ENCODE measurements around the gene RANBP1. TPM values are rescaled to one million over a fixed set of nuclear protein-coding genes. Genes with fewer than 3 reads are reported as not detected.

The RANBP1 gene
- total and polyA plus RNA-seq, 2 of the 4 experiments (the other 2 are of a cell fraction), result 173 to 376 TPM

GRCh38 chr22:20083891-20084546, 31.9 kb upstream of the RANBP1 start:
- Histone ChIP-seq H4K20me1 (ENCODE audit: insufficient read depth, low read length) (peaks cover 70% of the 10 kb centered on the region), H3K9me3 (ENCODE audit: control insufficient read depth, insufficient read depth, low read length) (no peaks in the 10 kb centered on the region), H4K8ac (ENCODE audit: low read depth in 2 of 2, low read length in 2 of 2) (no peak overlapping the region), H3K4me1 (ENCODE audit: control insufficient read depth, insufficient read depth, low read length) (peaks cover 19% of the 10 kb centered on the region), H2AK5ac (ENCODE audit: low read depth, low read length) (no peak overlapping the region), H3K9me1 (ENCODE audit: insufficient read depth, low read length) (peaks cover 31% of the 10 kb centered on the region), H3K27ac (ENCODE audit: insufficient read depth, low read length) (no peak overlapping the region), H3K4me2 (ENCODE audit: low read depth, low read length) (no peak overlapping the region), H3K14ac (replicated peaks; ENCODE audit: low read depth, low read length) (no peak overlapping the region), H2AFZ (replicated peaks; ENCODE audit: low read length, poor library complexity) (no peak overlapping the region), H4K5ac (ENCODE audit: low read depth, low read length) (no peak overlapping the region), H3K23ac (ENCODE audit: low read depth, low read length) (no peak overlapping the region), H4K91ac (ENCODE audit: insufficient read depth, low read depth, low read length) (no peak overlapping the region), H3K4me3 (ENCODE audit: insufficient read depth, low read depth, low read length) (no peak overlapping the region), H3K79me1 (ENCODE audit: low read depth in 1 of 2, low read length in 2 of 2) (peaks cover 9 to 72% of the 10 kb centered on the region in 2 experiments), H2BK20ac (ENCODE audit: low read depth, low read length) (no peak overlapping the region), H2BK15ac (ENCODE audit: low read depth, low read length) (no peak overlapping the region), H2BK5ac (ENCODE audit: low read depth, low read length, poor library complexity, severe bottlenecking) (no peak overlapping the region), H3K18ac (ENCODE audit: low read depth, low read length) (no peak overlapping the region), H2BK120ac (ENCODE audit: low read depth, low read length) (no peak overlapping the region), H3K56ac (ENCODE audit: extremely low read depth, insufficient read depth, low read length) (no peak overlapping the region), H3K36me3 (ENCODE audit: control insufficient read depth, insufficient read depth, low read length) (peaks cover 31% of the 10 kb centered on the region), H3K9ac (ENCODE audit: low read depth, low read length) (no peak overlapping the region), H3K27me3 (ENCODE audit: control insufficient read depth, insufficient read depth, low read length) (no peaks in the 10 kb centered on the region), H2AK9ac (replicated peaks; ENCODE audit: low read depth, low read length, poor library complexity) (no peak overlapping the region), H3K4ac (ENCODE audit: low read depth, low read length) (no peak overlapping the region)
- intact Hi-C loops (cut with micrococcal nuclease) (no loop called here), in situ Hi-C loops (cut with MboI; ENCODE audit: low sequenced_read_pairs) (no loop called here), dilution Hi-C loops (cut with HindIII; ENCODE audit: low sequenced_read_pairs, unreplicated experiment) (no loop called here)
- TF ChIP-seq RCOR1 (IDR thresholded peaks at IDR 0.05; ENCODE audit: insufficient replicate concordance, low read length), result no peak
- no peak for TF ChIP-seq CTCF (conservative IDR thresholded peaks at IDR 0.05; ENCODE audit: low read depth, low read length)
- no peak for TF ChIP-seq RAD21 (IDR thresholded peaks at IDR 0.05; ENCODE audit: low read length)
- TF ChIP-seq MAZ (IDR thresholded peaks at IDR 0.05; ENCODE audit: borderline replicate concordance, low read depth, low read length), result no peak
- TF ChIP-seq FOS (IDR thresholded peaks at IDR 0.05; ENCODE audit: low read depth, low read length), result no peak
- TF ChIP-seq NFE2L2 (IDR thresholded peaks at IDR 0.05; ENCODE audit: low read depth, low read length), result no peak
- TF ChIP-seq BHLHE40 (IDR thresholded peaks at IDR 0.05; ENCODE audit: low read depth, low read length), result no peak
- no peak for TF ChIP-seq POLR2A (IDR thresholded peaks at IDR 0.05; ENCODE audit: low read depth, low read length)
- TF ChIP-seq SMC3 (IDR thresholded peaks at IDR 0.05; ENCODE audit: low read depth, low read length), result no peak
- no peak for TF ChIP-seq ELK1 (IDR thresholded peaks at IDR 0.05; ENCODE audit: borderline replicate concordance, low read depth, low read length)
- no peak for TF ChIP-seq USF2 (IDR thresholded peaks at IDR 0.05; ENCODE audit: low read depth, low read length)
- no TSS peak for BruUV-seq (replicated peaks)
- CTCF ChIA-PET, result no interaction called here
- ATAC-seq (ENCODE audit: low read depth) (no peak), DNase-seq (no peak)
- POLR2A ChIA-PET (ENCODE audit: unreplicated experiment), result no interaction called here
- WGBS, 2 experiments (ENCODE audit: extremely low coverage in 2 of 2, insufficient read length in 1 of 2), result 95% methylated on average over 6 of the region's 10 CpGs; no CpG with 5 or more reads in 1 of the 2 experiments

Data from IMR-90 (cell line).